Sigmoid colon (tissue), 4 donors: ENCODE results near the gene RNU7-1.

ENCODE experiments used
- CTCF ChIP-seq, 4 experiments: fragments of 450-650 bp in 3 of 4; fragments of 200-600 bp in 1 of 4; IDR thresholded peaks; one replicate each; pipeline ENCODE4 v1.5.1; 2016 to 2019; ENCODE audit warnings: antibody characterized with exemption in 4 of 4, mild to moderate bottlenecking in 3 of 4, moderate library complexity in 2 of 4
- EP300 ChIP-seq, 4 donors: sonication (generic); formaldehyde crosslinking; IDR thresholded peaks; one replicate each; pipeline ENCODE4 v1.6.1; 2017; ENCODE audit warnings: antibody characterized with exemption in 4 of 4

GRCh38 chr12:6914947-6915788, 28.4 kb upstream of the RNU7-1 start:
- TF ChIP-seq CTCF (IDR thresholded peaks at IDR 0.05) (no peak), EP300 (IDR thresholded peaks at IDR 0.05) (no peak)
